Stimulated activated memory B cell treated with anti-CD40 and anti-IgM and Interleukin-4, amounts not matched to agents 10 μg/mL and 1 μg/mL and 100 μg/mL, for 72 hours (primary cell): ENCODE measurements around the gene GM2A.
"Not testable (repeated sequence)": the region's sequence is repeated elsewhere in the genome, so short reads cannot be mapped to it uniquely, and the experiment has no call there.

Source experiments
- ATAC-seq: fragments of 150-1000 bp; cut with Tn5 transposase; 2 replicates; pipeline ENCODE4 v1.10.0; 2021
- H3K27ac Mint-ChIP-seq: one replicate; pipeline ENCODE4 v1.8.0; 2022; ENCODE audit warnings: mild to moderate bottlenecking, mixed read lengths
- H3K27me3 Mint-ChIP-seq: one replicate; pipeline ENCODE4 v1.8.0; 2022; ENCODE audit warnings: mixed read lengths
- H3K36me3 Mint-ChIP-seq: one replicate; pipeline ENCODE4 v1.8.0; 2022; ENCODE audit warnings: mixed read lengths
- H3K4me1 Mint-ChIP-seq: one replicate; pipeline ENCODE4 v1.8.0; 2022; ENCODE audit warnings: mixed read lengths
- H3K4me3 Mint-ChIP-seq: one replicate; pipeline ENCODE4 v1.8.0; 2022; ENCODE audit warnings: mild to moderate bottlenecking, moderate library complexity, mixed read lengths
- H3K9me3 Mint-ChIP-seq: one replicate; pipeline ENCODE4 v1.8.0; 2022; ENCODE audit warnings: mixed read lengths

The GM2A gene

DNA sequence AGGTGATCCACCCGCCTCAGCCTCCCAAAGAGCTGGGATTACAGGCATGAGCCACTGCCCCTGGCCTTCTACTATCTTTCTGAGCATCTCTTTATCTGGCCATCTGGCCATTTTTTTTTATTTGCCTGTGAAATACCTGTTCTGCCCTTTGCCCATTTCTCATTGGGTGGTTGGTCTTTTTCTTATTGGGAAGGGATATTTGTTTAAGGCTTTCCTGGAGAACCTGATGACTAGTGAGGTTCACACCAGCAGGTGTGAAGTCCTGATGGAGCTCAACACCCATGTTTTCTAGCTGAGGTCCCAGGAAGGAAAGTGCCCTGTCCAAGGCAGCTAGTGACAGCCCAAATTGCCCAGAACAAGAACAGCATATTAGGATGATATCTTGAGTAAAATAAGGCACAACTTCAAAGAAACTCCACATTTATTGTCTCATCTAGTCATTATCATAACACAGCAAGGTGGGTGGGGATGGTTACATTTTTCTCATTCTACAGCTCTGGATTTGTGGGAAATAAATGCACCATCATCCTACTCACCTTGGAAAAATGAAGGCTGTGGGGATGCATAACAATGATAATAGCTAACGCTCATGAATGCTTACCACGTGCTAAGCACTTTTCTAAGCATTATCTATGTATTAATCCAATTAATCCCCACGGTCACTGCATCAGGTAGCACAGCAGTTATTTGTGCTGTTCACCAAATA lies 30.3 kb downstream of the GM2A start:
- no peak for ATAC-seq
- peaks cover 4% of the 10 kb centered on the region for H3K4me1 Mint-ChIP-seq
- H3K4me3 Mint-ChIP-seq: no peak overlapping the region
- H3K27me3 Mint-ChIP-seq: no peaks in the 10 kb centered on the region
- peaks cover 11% of the 10 kb centered on the region for H3K36me3 Mint-ChIP-seq
- no peaks in the 10 kb centered on the region for H3K9me3 Mint-ChIP-seq
- no peak overlapping the region for H3K27ac Mint-ChIP-seq

- Mint-ChIP-seq H3K36me3 (peaks cover 4% of the 10 kb centered on the region), H3K27me3 (no peaks in the 10 kb centered on the region), H3K27ac (no peak overlapping the region), H3K4me1 (peaks cover 4% of the 10 kb centered on the region), H3K4me3 (no peak overlapping the region), H3K9me3 (no peaks in the 10 kb centered on the region)
- ATAC-seq: no peak
Observed at GRCh38 chr5:151284392-151284967, 31.5 kb downstream of the GM2A start.

DNA sequence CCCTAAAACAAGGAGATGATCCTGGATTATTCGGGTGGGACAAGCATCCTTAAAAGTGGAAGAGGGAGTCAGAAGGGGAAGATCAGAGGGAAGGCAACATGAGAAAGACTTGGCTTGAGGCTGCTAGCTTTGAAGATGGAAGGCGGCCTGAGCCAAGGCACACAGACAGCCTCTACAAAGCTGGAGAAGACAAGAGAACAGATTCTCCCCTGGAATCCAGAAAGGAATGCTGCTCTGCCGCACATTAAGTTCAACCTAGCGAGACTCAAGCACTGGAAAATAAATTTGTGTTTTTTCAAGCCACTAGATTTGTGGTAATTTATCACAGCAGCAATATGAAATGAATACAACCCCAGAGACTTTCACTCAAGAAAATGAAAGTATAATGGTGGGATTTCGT lies 32.7 kb downstream of the GM2A start:
- no peak overlapping the region for H3K27ac Mint-ChIP-seq
- H3K36me3 Mint-ChIP-seq: no peaks in the 10 kb centered on the region
- H3K27me3 Mint-ChIP-seq: no peaks in the 10 kb centered on the region
- H3K4me3 Mint-ChIP-seq: no peak overlapping the region
- H3K9me3 Mint-ChIP-seq: no peaks in the 10 kb centered on the region
- no peak for ATAC-seq
- peaks cover 4% of the 10 kb centered on the region for H3K4me1 Mint-ChIP-seq

DNA sequence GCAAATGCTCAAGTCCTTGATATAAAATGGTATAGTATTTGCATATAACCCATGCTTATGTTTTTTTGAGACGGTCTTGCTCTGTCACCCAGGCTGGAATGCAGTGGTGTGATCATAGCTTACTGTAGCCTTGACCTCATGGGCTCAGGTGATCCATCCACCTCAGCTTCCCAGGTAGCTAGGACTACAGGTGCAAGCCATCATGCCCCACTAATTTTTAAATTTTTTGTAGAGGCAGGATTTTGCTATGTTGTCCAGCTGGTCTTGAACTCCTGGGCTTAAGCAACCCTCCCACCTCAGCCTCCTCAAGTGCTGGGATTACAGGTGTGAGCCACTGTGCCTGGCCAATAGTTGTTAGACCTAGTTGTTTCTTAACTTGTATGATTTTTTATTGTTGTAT lies 33.3 kb downstream of the GM2A start:
- Mint-ChIP-seq H3K4me3 (no peak overlapping the region), H3K36me3 (peaks cover 2% of the 10 kb centered on the region), H3K9me3 (peaks cover under 1% of the 10 kb centered on the region), H3K27ac (no peak overlapping the region), H3K4me1 (peaks cover 4% of the 10 kb centered on the region), H3K27me3 (no peaks in the 10 kb centered on the region)
- ATAC-seq: no peak

GRCh38 chr5:151288180-151288579 lies 35.2 kb downstream of the GM2A start:
- Mint-ChIP-seq H3K4me1 (peaks cover 4% of the 10 kb centered on the region), H3K9me3 (peaks cover 3% of the 10 kb centered on the region), H3K4me3 (no peak overlapping the region), H3K27ac (no peak overlapping the region), H3K27me3 (no peaks in the 10 kb centered on the region), H3K36me3 (peaks cover 6% of the 10 kb centered on the region)
- peak; percentile 47 for ATAC-seq

DNA sequence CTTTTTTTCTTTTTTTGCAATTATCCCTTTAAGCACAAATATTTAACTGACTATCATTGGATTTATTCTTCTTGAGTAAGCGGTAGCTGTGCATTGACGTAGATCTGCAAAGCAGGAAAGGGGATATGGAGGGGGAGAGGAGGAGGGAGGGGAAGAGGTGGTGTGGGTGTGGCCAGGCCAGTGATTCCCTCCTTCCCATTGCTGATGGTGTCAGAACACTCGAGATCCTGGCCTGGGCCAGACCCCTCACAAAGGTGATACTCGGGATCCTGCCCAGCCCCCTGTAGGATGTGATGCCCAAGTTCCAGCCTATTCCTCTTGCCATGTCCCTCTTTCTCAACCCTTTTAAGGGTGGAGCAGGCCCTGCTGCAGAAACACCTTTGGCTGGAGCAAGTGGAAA lies 40.6 kb downstream of the GM2A start:
- no peak overlapping the region for H3K27ac Mint-ChIP-seq
- peaks cover 6% of the 10 kb centered on the region for H3K36me3 Mint-ChIP-seq
- no peak for ATAC-seq
- no peaks in the 10 kb centered on the region for H3K27me3 Mint-ChIP-seq
- peaks cover 3% of the 10 kb centered on the region for H3K9me3 Mint-ChIP-seq
- peaks cover 20% of the 10 kb centered on the region for H3K4me1 Mint-ChIP-seq
- no peak overlapping the region for H3K4me3 Mint-ChIP-seq

DNA sequence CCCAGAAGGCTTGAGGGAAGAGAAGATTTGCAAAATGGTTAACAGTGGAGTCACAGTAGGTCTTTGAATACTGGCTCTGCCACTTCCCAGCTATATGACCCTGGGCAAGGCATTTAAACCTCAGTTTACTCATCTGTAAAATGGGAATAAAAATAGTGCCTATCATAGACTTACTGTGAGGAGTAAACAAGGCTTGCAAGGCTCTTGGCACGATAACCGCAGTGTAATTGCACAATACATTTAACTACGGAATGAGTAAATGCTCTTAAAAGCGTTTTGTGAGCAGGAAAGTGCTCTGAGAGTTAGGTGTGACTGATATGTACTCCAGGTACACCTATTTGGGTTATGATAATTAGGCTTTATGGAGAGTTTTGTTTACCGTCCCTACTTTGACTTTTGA lies 42.2 kb downstream of the GM2A start:
- no peak overlapping the region for H3K4me3 Mint-ChIP-seq
- H3K9me3 Mint-ChIP-seq: peaks cover 3% of the 10 kb centered on the region
- H3K4me1 Mint-ChIP-seq: peaks cover 20% of the 10 kb centered on the region
- no peak overlapping the region for H3K27ac Mint-ChIP-seq
- no peaks in the 10 kb centered on the region for H3K27me3 Mint-ChIP-seq
- peaks cover 6% of the 10 kb centered on the region for H3K36me3 Mint-ChIP-seq
- ATAC-seq: no peak

GRCh38 chr5:151295791-151296477 lies 42.9 kb downstream of the GM2A start:
- peaks cover 20% of the 10 kb centered on the region for H3K4me1 Mint-ChIP-seq
- no peak for ATAC-seq
- H3K27me3 Mint-ChIP-seq: no peaks in the 10 kb centered on the region
- no peak overlapping the region for H3K4me3 Mint-ChIP-seq
- H3K27ac Mint-ChIP-seq: peak overlapping the region; percentile 18
- peaks cover 6% of the 10 kb centered on the region for H3K36me3 Mint-ChIP-seq
- H3K9me3 Mint-ChIP-seq: peaks cover 3% of the 10 kb centered on the region

DNA sequence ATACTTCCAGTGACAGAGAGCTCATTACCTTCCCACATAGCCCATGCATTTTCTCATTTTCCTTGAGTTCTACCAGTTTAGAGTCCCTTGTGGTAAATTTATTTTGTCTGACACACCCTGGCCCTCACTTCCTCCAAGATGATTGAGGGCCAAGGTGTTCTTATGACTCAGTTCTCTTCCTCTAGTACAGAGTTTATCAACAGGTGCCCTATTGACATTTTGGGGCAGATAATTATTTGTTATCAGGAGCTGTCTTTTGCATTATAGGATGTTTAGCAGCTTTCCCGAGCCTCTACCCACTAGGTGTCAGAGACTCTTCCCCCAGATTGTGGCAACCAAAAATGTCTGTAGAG lies 43.5 kb downstream of the GM2A start:
- ATAC-seq: no peak
- H3K4me3 Mint-ChIP-seq: no peak overlapping the region
- no peaks in the 10 kb centered on the region for H3K27me3 Mint-ChIP-seq

DNA sequence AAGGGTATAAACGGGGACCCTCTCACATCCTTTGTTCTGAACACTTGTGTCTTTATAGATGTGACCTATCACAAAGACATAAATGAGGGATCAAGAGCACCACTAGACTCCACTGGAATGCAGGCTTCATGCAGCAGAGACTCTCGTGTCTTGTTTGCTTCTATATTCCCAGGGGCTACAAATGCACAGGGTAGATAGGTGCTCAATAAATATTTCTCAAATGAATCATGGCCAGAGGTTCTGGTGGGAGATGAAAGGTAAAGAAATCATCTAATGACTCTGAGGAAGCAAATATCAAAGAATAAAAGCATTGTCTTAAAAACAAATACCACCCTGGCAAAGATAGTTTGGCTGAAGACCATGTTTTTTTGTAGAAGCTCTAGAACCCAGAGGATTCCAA lies 44.0 kb downstream of the GM2A start:
- Mint-ChIP-seq H3K36me3 (no peaks in the 10 kb centered on the region), H3K27ac (peak overlapping the region; percentile 16), H3K4me1 (peaks cover 20% of the 10 kb centered on the region), H3K27me3 (no peaks in the 10 kb centered on the region), H3K4me3 (no peak overlapping the region), H3K9me3 (no peaks in the 10 kb centered on the region)
- ATAC-seq: no peak

More for the DNA sequence above, 43.5 kb downstream of the GM2A start:
- H3K27ac Mint-ChIP-seq: peak overlapping the region; percentile 16
- peaks cover 2% of the 10 kb centered on the region for H3K36me3 Mint-ChIP-seq
- H3K4me1 Mint-ChIP-seq: peaks cover 20% of the 10 kb centered on the region
- H3K9me3 Mint-ChIP-seq: peaks cover under 1% of the 10 kb centered on the region

GRCh38 chr5:151298063-151298855 lies 45.3 kb downstream of the GM2A start:
- H3K9me3 Mint-ChIP-seq: no peaks in the 10 kb centered on the region
- peak; percentile 71 for ATAC-seq
- no peaks in the 10 kb centered on the region for H3K36me3 Mint-ChIP-seq
- H3K27ac Mint-ChIP-seq: no peak overlapping the region
- H3K4me3 Mint-ChIP-seq: no peak overlapping the region
- H3K4me1 Mint-ChIP-seq: peaks cover 20% of the 10 kb centered on the region
- no peaks in the 10 kb centered on the region for H3K27me3 Mint-ChIP-seq

- H3K27ac Mint-ChIP-seq: no peak within 1 kb of the TSS
- H3K4me1 Mint-ChIP-seq: no peaks in the 10 kb centered on the region
- H3K9me3 Mint-ChIP-seq: no peaks in the 10 kb centered on the region
- no peak within 1 kb of the TSS for H3K4me3 Mint-ChIP-seq
- H3K27me3 Mint-ChIP-seq: no peaks in the 10 kb centered on the region
- no peak for ATAC-seq
- no peaks in the 10 kb centered on the region for H3K36me3 Mint-ChIP-seq
Observed at GRCh38 chr5:151303666-151304065, 50.7 kb downstream of the GM2A start, which contains the start of gene SLC36A3. SLC36A3 (minus strand) TSS chr5:151303766; CDS start chr5:151303354, 412 bp downstream.

DNA sequence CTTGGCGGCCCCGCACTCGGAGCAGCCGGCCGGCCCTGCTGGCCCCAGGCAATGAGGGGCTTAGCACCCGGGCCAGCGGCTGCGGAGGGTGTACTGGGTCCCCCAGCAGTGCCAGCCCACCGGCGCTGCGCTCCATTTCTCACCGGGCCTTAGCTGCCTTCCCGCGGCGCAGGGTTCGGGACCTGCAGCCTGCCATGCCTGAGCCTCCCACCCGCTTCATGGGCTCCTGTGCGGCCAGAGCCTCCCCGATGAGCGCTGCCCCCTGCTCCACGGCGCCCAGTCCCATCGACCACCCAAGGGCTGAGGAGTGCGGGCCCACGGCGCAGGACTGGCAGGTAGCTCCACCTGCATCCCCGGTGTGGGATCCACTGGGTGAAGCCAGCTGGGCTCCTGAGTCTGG lies 56.3 kb downstream of the GM2A start:
- not testable (repeated sequence) for H3K27ac Mint-ChIP-seq, H3K4me3 Mint-ChIP-seq, H3K27me3 Mint-ChIP-seq, H3K4me1 Mint-ChIP-seq, ATAC-seq
- Mint-ChIP-seq H3K36me3 (peaks cover 11% of the 10 kb centered on the region), H3K9me3 (peaks cover 12% of the 10 kb centered on the region)

- Mint-ChIP-seq H3K9me3 (peaks cover 12% of the 10 kb centered on the region), H3K36me3 (peaks cover 11% of the 10 kb centered on the region)
- not testable (repeated sequence) for H3K4me3 Mint-ChIP-seq, H3K4me1 Mint-ChIP-seq, ATAC-seq, H3K27me3 Mint-ChIP-seq, H3K27ac Mint-ChIP-seq
Observed at GRCh38 chr5:151309821-151310220, 56.8 kb downstream of the GM2A start.

- Mint-ChIP-seq H3K4me3 (no peak overlapping the region), H3K4me1 (peaks cover 3% of the 10 kb centered on the region), H3K27ac (no peak overlapping the region), H3K27me3 (no peaks in the 10 kb centered on the region), H3K36me3 (peaks cover 11% of the 10 kb centered on the region), H3K9me3 (peaks cover 12% of the 10 kb centered on the region)
- ATAC-seq: no peak
Observed at GRCh38 chr5:151310932-151311331, 57.9 kb downstream of the GM2A start.
